ENCODE results near the gene CEP128.

Gene CEP128

DNA sequence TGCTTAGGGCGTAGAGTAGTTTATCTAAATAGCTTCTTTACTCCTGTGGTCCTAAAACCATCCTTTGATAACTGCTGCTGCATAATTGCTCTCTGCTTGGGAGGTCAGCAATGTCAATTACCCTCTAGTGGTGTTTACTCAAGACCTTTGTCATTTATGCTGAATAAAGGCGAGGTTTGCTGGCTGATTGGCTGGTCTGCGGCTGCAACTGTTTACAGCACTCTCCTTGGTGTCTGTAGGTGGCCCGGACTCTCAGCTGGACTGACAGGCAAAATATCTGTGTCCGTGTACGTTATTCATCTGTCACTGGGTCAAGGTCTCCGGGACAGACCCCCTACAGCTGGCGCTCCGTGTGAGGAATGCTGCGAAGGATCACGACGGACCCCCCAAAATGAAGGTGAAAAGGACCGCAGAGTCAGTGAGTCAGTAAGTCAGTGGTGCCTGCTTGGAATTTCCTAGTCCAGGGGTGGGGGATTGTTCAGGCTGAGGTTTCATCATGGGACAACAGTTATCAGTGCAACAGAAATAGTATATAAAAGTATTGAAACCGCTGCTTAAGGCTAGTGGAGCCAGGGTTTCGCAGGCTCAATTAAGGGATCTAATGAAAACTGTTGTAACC, 476.9 kb downstream of the CEP128 start:
- DNase-seq, result peak in 1 of 3 experiments; percentile 45

DNA sequence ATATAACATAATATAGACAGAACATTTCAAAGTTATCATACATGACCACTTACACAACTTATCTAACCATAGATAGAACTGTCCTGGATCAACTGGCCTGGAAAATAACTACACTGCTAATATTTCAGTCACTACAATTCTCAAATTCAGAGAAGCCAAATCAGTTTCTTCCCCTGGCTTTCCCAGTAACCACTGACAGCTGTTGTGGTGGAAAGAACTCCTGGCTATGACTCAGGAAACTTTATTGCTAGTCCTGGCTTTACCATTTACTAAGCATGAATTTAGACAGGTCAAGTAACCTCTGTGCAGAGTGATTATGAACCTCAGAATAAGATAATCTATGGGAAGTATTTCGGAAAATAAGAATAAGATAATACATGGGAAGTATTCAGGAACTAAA, 485.3 kb downstream of the CEP128 start:
- no peak for DNase-seq

DNA sequence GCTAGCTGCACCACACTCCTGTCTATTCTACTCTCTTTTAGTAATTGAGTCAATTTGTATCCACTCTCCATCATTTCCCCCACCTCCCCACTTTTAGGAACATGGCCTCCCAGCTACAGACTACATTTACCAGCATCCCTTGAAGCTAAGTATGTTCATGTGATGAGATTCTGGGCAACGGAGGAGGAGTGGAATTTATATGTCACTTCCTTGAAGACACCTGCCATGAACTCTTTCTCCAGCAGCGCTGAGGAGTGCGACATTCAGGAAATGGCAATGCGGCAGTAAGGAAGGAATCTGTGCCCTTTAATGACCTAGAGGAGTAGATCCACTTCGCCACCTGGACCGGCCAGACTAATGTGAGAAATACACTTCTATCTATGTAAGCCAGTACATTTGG, 486.5 kb downstream of the CEP128 start:
- DNase-seq, result no peak

DNA sequence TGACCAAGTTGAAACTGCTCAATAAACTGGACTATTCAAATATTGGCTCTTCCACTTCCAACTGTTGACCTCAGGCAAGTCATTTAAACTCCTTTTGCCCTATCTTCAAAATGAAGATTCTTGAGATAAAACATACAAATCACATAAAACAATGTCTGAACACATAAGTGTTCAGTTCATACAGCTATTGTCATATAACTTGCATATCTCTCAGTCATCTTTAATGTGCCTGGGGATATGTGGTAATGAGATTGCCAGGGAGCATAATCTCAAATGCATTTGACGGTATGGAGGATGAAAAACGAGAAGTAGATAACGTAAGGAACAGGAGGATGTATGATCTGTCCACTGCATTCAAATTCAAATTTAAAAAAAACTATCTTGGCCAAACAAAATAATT, 493.3 kb downstream of the CEP128 start:
- no peak for DNase-seq

DNA sequence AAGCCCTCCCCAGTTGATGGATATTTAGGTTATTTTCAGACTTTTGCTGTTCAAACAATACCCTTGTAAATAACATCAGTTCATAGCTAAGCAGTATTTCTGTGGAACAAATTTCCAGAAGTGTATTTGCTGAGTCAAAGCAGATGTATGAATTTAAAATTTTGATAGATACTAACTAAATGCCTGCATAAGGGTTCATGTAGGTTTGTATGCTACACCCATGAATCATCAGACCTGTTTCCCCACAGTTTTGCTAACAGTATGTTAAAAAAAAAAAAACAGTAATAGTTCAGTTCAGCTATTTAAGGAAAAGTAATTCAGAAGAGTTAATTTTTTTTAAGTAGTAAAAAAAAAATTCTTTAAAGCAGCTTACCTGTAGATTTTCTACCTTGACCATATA, 494.1 kb downstream of the CEP128 start:
- no peak for DNase-seq

Data from NCI-H1417 (cell line).